GM23338 (cell line): ENCODE measurements around the gene ICA1L. TPM values are rescaled to one million over a fixed set of nuclear protein-coding genes. Genes with fewer than 3 reads are reported as not detected.

Experiments
- polyA plus RNA-seq: library from polyadenylated mRNA; unstranded; fragments of >200 nt; fragmentation: Nextera tagmentation; extraction: Ambion mirVana; gene quantifications from 2 replicates; pipeline ENCODE4 v1.2.1, GENCODE V29; 2016
- total RNA-seq: library from RNA; depleted of rRNA; stranded (reverse); fragments of >200 nt; shearing (Covaris generic); gene quantifications from 2 replicates; pipeline ENCODE4 v1.2.3, GENCODE V29; 2014; rRNA removed

ICA1L gene
- total and polyA plus RNA-seq, 2 experiments from 2014 or later = 1.6 to 7.2 TPM

Other genes starting within 250 kb of the ICA1L start
- gene FAM117B, start 236.8 kb downstream of the ICA1L start, total RNA-seq = 23.0 and 24.7 TPM in 2 replicates
- gene FAM117B, start 236.8 kb downstream of the ICA1L start, polyA plus RNA-seq = 8.3 and 8.4 TPM in 2 replicates
- gene WDR12, start 39.9 kb upstream of the ICA1L start, total RNA-seq = 98.1 and 118 TPM in 2 replicates
- 233 and 240 TPM in 2 replicates for gene WDR12, start 39.9 kb upstream of the ICA1L start, polyA plus RNA-seq
- gene CARF, start 40.5 kb upstream of the ICA1L start, total RNA-seq = 1.6 and 3.3 TPM in 2 replicates
- 1.1 and 1.7 TPM in 2 replicates for gene CARF, start 40.5 kb upstream of the ICA1L start, polyA plus RNA-seq
- gene NBEAL1, start 143.1 kb upstream of the ICA1L start, total RNA-seq = 11.6 and 13.3 TPM in 2 replicates
- 17.6 and 21.8 TPM in 2 replicates for gene NBEAL1, start 143.1 kb upstream of the ICA1L start, polyA plus RNA-seq